IMR-90 (cell line): ENCODE measurements around the gene TNRC6A.

Experiments used
- MAFK ChIP-seq: IDR thresholded peaks from 2 replicates; pipeline ENCODE4 v1.6.1; 2012; ENCODE audit warnings: low read depth, low read length, improper control_type of control experiment
- TF ChIP-seq, protein P1 (sequence below): conservative IDR thresholded peaks from 2 replicates; pipeline ENCODE4 v1.5.1; 2012; ENCODE audit warnings: mild to moderate bottlenecking, low read depth, low read length, improper control_type of control experiment

GRCh38 chr16:24689128-24689527, 40.3 kb upstream of the TNRC6A start:
- TF ChIP-seq, protein P1, sequence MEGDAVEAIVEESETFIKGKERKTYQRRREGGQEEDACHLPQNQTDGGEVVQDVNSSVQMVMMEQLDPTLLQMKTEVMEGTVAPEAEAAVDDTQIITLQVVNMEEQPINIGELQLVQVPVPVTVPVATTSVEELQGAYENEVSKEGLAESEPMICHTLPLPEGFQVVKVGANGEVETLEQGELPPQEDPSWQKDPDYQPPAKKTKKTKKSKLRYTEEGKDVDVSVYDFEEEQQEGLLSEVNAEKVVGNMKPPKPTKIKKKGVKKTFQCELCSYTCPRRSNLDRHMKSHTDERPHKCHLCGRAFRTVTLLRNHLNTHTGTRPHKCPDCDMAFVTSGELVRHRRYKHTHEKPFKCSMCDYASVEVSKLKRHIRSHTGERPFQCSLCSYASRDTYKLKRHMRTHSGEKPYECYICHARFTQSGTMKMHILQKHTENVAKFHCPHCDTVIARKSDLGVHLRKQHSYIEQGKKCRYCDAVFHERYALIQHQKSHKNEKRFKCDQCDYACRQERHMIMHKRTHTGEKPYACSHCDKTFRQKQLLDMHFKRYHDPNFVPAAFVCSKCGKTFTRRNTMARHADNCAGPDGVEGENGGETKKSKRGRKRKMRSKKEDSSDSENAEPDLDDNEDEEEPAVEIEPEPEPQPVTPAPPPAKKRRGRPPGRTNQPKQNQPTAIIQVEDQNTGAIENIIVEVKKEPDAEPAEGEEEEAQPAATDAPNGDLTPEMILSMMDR: peak; percentile 51
- no peak for TF ChIP-seq MAFK
